GM23338 (cell line): Measurements from ENCODE around the gene CYP3A4.

Source experiments
- CREB1 ChIP-seq: fragments of 250-450 bp; sonication (Bioruptor Pico); IDR thresholded peaks from 2 replicates; pipeline ENCODE4 v1.5.0; 2020; ENCODE audit warnings: low read depth, mild to moderate bottlenecking, moderate library complexity
- CTCF ChIP-seq, 2 experiments: fragments of 200-600 bp in 1 of 2; sonication (generic) in 1 of 2; conservative IDR thresholded peaks; 2 replicates each; pipeline versions ENCODE4 v1.5.1 to v1.6.1; 2016 to 2017; ENCODE audit warnings: antibody characterized with exemption in 2 of 2, low read depth in 2 of 2, mild to moderate bottlenecking in 2 of 2, moderate library complexity in 1 of 2
- EZH2 ChIP-seq: fragments of 200-600 bp; sonication (generic); IDR thresholded peaks from one replicate; pipeline ENCODE4 v1.8.0; 2017; ENCODE audit warnings: antibody characterized with exemption, mild to moderate bottlenecking, low read depth; ENCODE audit not compliant: unreplicated experiment
- EZH2phosphoT487 ChIP-seq: fragments of 200-600 bp; sonication (generic); IDR thresholded peaks from one replicate; pipeline ENCODE4 v1.8.1; 2018; ENCODE audit warnings: antibody characterized with exemption; ENCODE audit not compliant: unreplicated experiment
- POLR2AphosphoS5 ChIP-seq: IDR thresholded peaks from 2 replicates; pipeline ENCODE4 v1.6.1; 2016; ENCODE audit warnings: antibody characterized with exemption, low read depth
- STAT1 ChIP-seq: IDR thresholded peaks from one replicate; pipeline ENCODE4 v1.6.1; 2016; ENCODE audit warnings: antibody characterized with exemption; ENCODE audit not compliant: unreplicated experiment
- ZNF331 ChIP-seq: fragments of 250-450 bp; sonication (Bioruptor Pico); IDR thresholded peaks from 2 replicates; pipeline ENCODE4 v1.5.0; 2020; ENCODE audit warnings: low read depth, mild to moderate bottlenecking, moderate library complexity

GRCh38 chr7:99784007-99784406, at the start of gene CYP3A4:
- TF ChIP-seq EZH2, result no peak
- no peak for TF ChIP-seq CTCF (conservative IDR thresholded peaks at IDR 0.05; ENCODE audit: low read depth in 2 of 2)
- no peak for TF ChIP-seq EZH2phosphoT487
- TF ChIP-seq STAT1, result no peak
- TF ChIP-seq POLR2AphosphoS5, result no peak
- TF ChIP-seq CREB1 (CRISPR knock-in tag), result no peak
- no peak for TF ChIP-seq ZNF331
